Stomach (tissue), 9 donors: Measurements from ENCODE around the gene C1orf56. TPM values are rescaled to one million over a fixed set of nuclear protein-coding genes. Genes with fewer than 3 reads are reported as not detected.
"Not testable (repeated sequence)": the region's sequence is repeated elsewhere in the genome, so short reads cannot be mapped to it uniquely, and the experiment has no call there.

Experiments
- DNase-seq, 2 donors: peaks; one replicate each; pipeline versions ENCODE4 v3.0.0 to v3.0.0-alpha.2; 2013 to 2019
- H3K27ac ChIP-seq, 5 donors: fragments of 200-600 bp in 4 of 5; sonication (generic) in 4 of 5; one replicate each; pipeline ENCODE4 v1.5.1; 2013 to 2019; ENCODE audit warnings: mild to moderate bottlenecking in 1 of 5, moderate library complexity in 1 of 5
- H3K27me3 ChIP-seq, 3 donors: fragments of 200-600 bp; sonication (generic); one replicate each; pipeline ENCODE4 v1.5.1; 2017 to 2019; ENCODE audit warnings: mixed run types in 1 of 3
- H3K36me3 ChIP-seq, 4 donors: fragments of 200-600 bp; sonication (generic); 1 replicate in 3 of 4; 2 replicates in 1 of 4; pipeline ENCODE4 v1.5.1; 2016 to 2019
- H3K4me1 ChIP-seq, 4 donors: fragments of 200-600 bp; sonication (generic); one replicate each; pipeline ENCODE4 v1.5.1; 2016 to 2019
- H3K4me3 ChIP-seq, 4 donors: fragments of 200-600 bp; sonication (generic) in 3 of 4; one replicate each; pipeline ENCODE4 v1.5.1; 2016 to 2019; ENCODE audit warnings: mild to moderate bottlenecking in 1 of 4
- H3K9me3 ChIP-seq, 4 donors: fragments of 200-600 bp; sonication (generic); one replicate each; pipeline ENCODE4 v1.5.1; 2016 to 2019
- EP300 ChIP-seq: sonication (generic); formaldehyde crosslinking; IDR thresholded peaks from one replicate; pipeline ENCODE4 v1.6.1; 2017; ENCODE audit warnings: antibody characterized with exemption
- POLR2A ChIP-seq, 4 donors: fragments of 450-650 bp; IDR thresholded peaks; one replicate each; pipeline ENCODE4 v1.6.1; 2016; ENCODE audit warnings: antibody characterized with exemption in 4 of 4, control low read depth in 2 of 4, mild to moderate bottlenecking in 1 of 4, moderate library complexity in 1 of 4
- POLR2AphosphoS5 ChIP-seq, 3 donors: sonication (generic); formaldehyde crosslinking; IDR thresholded peaks; one replicate each; pipeline ENCODE4 v1.6.1; 2016; ENCODE audit warnings: antibody characterized with exemption in 3 of 3
- WGBS, 5 donors: extraction: QIAGEN DNeasy Blood & Tissue Kit in 3 of 5; methylation state at CpG; one replicate each; pipeline versions ENCODE4 v1.1.5 to v1.1.7; 2013 to 2018; 5-methylcytosine and 5-hydroxymethylcytosine counted together
- intact Hi-C: fragments of 100-400 bp; cut with DNase I; formaldehyde crosslinking; loops from one replicate; pipeline ENCODE4 v1.15.1; 2023; ENCODE audit warnings: low total_unique reads
- polyA plus RNA-seq, 3 donors: library from polyadenylated mRNA; stranded (reverse); fragments of 200-250 nt; gene quantifications; one replicate each; pipeline ENCODE4 v1.2.3, GENCODE V29; 2013
- total RNA-seq, 5 donors: library from RNA; depleted of rRNA; stranded (reverse); fragments of >200 nt; gene quantifications; one replicate each; pipeline versions ENCODE4 v1.1.0 to v1.2.3, GENCODE V29; 2014 to 2016
- TF ChIP-seq, protein P1 (sequence below), 7 experiments: fragments of 450-650 bp in 4 of 7; fragments of 200-600 bp in 3 of 7; sonication (generic) in 3 of 7; IDR thresholded peaks; one replicate each; pipeline ENCODE4 v1.5.1; 2016 to 2019; ENCODE audit warnings: antibody characterized with exemption in 7 of 7, control low read depth in 2 of 7, mild to moderate bottlenecking in 1 of 7
- donor health status: healthy with polysubstance abuse.
- donor health status: Bipolar disorder and iron deficiency.
- donor health status: healthy.

Gene C1orf56
- total and polyA plus RNA-seq, 8 donors, result 0.73 to 6.4 (median 3.0) TPM

DNA sequence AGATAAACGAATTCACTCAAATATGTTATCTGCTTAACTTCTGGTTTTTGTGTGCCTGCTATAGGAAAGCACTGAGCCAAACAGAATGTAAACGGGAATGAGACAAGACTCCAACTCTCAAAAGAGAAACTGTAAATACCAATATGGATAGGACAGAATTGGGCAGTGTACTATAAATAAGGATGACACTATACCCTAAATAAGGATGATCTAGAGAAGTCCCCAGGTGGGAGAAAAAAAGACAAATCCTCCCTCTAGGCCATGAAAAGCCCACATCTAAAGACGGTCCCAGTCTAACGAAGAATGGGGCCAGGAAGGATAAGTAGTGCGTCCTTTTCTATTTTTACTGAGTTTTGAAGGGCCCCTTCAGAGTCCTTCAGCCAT, 21.5 kb downstream of the C1orf56 start:
- Histone ChIP-seq H3K27ac (peak overlapping the region in 4 of 5 donors; percentile 98 to 99 (median 99)), H3K27me3 (no peaks in the 10 kb centered on the region), H3K4me3 (no peak overlapping the region), H3K9me3 (no peaks in the 10 kb centered on the region), H3K36me3 (peaks cover 0 to 5% (median 3%) of the 10 kb centered on the region in 4 donors), H3K4me1 (peaks cover 12 to 29% (median 20%) of the 10 kb centered on the region in 4 donors)
- intact Hi-C loops, result no loop called here
- 63 to 73% (median 66%) methylated on average over 5 of the region's 5 CpGs for WGBS, 5 donors
- no peak for TF ChIP-seq EP300
- TF ChIP-seq POLR2AphosphoS5 (IDR thresholded peaks at IDR 0.05), result no peak
- DNase-seq, result no peak

DNA sequence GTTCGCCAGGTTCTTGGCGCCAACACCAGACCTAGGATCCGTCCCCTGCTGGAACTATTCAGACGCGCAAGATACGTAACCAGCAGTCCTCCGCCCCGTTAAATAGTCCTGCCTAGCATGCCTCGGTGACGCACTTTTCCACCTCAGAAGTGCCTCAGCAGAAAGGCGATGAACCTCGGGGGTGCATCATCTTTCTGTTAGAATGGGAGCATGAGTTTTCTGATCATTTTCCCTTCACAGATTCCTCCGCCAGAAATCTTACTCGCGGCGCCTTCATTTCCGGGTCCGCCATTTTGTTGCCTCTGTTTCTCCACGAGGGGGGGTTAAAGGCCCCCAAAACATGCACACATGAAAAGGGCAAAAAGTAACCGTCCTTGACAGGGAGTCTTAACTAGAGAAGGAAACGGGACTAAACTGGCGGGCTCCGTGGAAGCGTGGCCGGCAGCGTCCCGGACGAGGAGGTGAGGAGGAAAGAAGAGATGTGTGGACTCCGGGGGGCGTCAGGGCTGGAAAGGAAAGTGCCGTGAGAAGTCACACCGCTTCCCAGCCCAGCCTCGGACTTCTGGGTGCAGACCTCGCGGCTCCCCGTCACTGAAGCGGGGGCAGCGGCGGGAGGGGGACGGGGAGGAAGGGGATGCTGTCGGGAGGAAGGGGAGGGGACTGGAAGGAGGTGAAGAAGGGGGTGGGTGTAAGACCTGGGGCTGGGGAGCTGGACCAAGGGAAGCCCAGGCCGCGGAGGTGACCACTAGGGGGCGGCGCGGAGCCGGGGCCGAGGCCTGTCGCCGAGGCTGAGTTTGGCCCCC, 23.1 kb downstream of the C1orf56 start, which contains the start of gene GABPB2:
TSS of gene GABPB2 (plus strand) at position 288 of the 803 bp plus-strand sequence. CDS start 17,429 bp downstream, outside the sequence.
- H3K36me3 ChIP-seq, result peaks cover 0 to 14% (median 12%) of the 10 kb centered on the region in 4 donors
- H3K9me3 ChIP-seq, result no peaks in the 10 kb centered on the region
- TF ChIP-seq EP300 (peak; percentile 40), POLR2A (IDR thresholded peaks at IDR 0.05) (peak in 1 of 4 donors; percentile 85), POLR2AphosphoS5 (IDR thresholded peaks at IDR 0.05) (peak; percentile 23 to 92 (median 90))
- TF ChIP-seq, protein P1, sequence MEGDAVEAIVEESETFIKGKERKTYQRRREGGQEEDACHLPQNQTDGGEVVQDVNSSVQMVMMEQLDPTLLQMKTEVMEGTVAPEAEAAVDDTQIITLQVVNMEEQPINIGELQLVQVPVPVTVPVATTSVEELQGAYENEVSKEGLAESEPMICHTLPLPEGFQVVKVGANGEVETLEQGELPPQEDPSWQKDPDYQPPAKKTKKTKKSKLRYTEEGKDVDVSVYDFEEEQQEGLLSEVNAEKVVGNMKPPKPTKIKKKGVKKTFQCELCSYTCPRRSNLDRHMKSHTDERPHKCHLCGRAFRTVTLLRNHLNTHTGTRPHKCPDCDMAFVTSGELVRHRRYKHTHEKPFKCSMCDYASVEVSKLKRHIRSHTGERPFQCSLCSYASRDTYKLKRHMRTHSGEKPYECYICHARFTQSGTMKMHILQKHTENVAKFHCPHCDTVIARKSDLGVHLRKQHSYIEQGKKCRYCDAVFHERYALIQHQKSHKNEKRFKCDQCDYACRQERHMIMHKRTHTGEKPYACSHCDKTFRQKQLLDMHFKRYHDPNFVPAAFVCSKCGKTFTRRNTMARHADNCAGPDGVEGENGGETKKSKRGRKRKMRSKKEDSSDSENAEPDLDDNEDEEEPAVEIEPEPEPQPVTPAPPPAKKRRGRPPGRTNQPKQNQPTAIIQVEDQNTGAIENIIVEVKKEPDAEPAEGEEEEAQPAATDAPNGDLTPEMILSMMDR (IDR thresholded peaks at IDR 0.05), result peak in 5 of 7 experiments; percentile 63 to 94 (median 91)
- H3K4me3 ChIP-seq, result peak within 1 kb of the TSS; percentile 64 to 83 (median 76)
- H3K27me3 ChIP-seq, result no peaks in the 10 kb centered on the region
- peak within 1 kb of the TSS; percentile 97 to 99 (median 99) for H3K27ac ChIP-seq
- WGBS, 5 donors, result 0 to 1% (median 0%) methylated on average over 44 to 50 of the region's 50 CpGs
- H3K4me1 ChIP-seq, result peaks cover 12 to 29% (median 20%) of the 10 kb centered on the region in 4 donors
- peak; percentile 92 to 97 for DNase-seq
- intact Hi-C loops, result no loop called here

DNA sequence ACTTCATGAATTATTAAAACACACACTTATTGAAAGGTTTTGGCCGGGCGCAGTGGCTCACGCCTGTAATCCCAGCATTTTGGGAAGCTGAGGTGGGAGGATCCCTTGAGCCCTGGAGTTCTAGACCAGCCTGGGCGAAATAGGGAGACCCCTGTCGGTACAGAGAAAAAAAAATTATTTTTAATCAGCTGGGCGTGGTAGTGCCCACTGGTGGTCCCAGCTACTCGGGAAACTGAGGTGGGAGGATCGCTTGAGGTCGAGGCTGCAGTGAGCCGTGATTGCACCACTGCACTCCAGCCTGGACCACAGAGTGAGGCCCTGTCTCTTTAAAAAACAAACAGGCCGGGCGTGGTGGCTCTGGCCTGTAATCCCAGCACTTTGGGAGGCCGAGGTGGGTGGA, 24.7 kb downstream of the C1orf56 start:
- peak overlapping the region in 4 of 5 donors; percentile 98 to 99 (median 99) for H3K27ac ChIP-seq
- H3K36me3 ChIP-seq, result peaks cover 0 to 14% (median 12%) of the 10 kb centered on the region in 4 donors
- intact Hi-C loops, result no loop called here
- WGBS, 5 donors, result 71 to 78% (median 73%) methylated on average over 13 of the region's 13 CpGs
- no peaks in the 10 kb centered on the region for H3K27me3 ChIP-seq
- TF ChIP-seq, protein P1 (IDR thresholded peaks at IDR 0.05), result no peak
- no peak for TF ChIP-seq POLR2AphosphoS5 (IDR thresholded peaks at IDR 0.05)
- TF ChIP-seq EP300, result no peak
- no peak for TF ChIP-seq POLR2A (IDR thresholded peaks at IDR 0.05)
- no peak for DNase-seq
- H3K4me1 ChIP-seq, result peaks cover 12 to 29% (median 20%) of the 10 kb centered on the region in 4 donors
- H3K9me3 ChIP-seq, result no peaks in the 10 kb centered on the region
- H3K4me3 ChIP-seq, result no peak overlapping the region

DNA sequence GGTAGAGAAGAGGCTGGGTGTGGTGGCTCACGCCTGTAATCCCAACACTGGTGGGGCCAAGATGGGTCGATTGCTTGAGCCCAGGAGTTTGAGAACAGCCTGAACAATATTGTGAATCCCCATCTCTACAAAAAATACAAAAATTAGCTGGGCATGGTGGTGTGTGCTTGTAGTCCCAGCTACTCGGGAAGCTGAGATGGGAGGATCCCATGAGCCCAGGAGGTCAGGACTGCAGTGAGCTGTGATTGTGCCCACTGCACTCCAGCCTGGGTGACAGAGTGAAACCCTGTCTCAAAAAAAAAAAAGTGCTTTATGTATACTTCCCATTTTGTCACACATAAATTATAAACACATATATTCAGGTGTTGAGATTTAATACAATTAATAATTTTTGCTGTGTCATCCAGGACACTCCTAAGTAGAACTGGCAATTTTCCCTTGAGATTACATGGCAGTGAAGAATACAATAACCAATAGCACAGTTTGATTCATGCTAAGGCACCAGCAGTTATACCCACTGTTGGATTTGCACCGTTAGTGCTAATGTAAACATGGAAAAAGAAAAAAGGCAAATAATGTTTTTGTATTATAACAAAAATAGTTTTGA, 38.5 kb downstream of the C1orf56 start:
- H3K27me3 ChIP-seq, result no peaks in the 10 kb centered on the region
- intact Hi-C loops, result no loop called here
- TF ChIP-seq EP300 (no peak), POLR2AphosphoS5 (IDR thresholded peaks at IDR 0.05) (no peak), POLR2A (IDR thresholded peaks at IDR 0.05) (no peak)
- TF ChIP-seq, protein P1 (IDR thresholded peaks at IDR 0.05), result no peak
- peaks cover 0 to 3% (median 0%) of the 10 kb centered on the region in 4 donors for H3K4me1 ChIP-seq
- DNase-seq, result no peak
- peaks cover 0 to 21% (median 14%) of the 10 kb centered on the region in 4 donors for H3K36me3 ChIP-seq
- H3K4me3 ChIP-seq, result no peak overlapping the region
- WGBS, 5 donors, result 67 to 73% (median 70%) methylated on average over 4 of the region's 4 CpGs
- no peak overlapping the region for H3K27ac ChIP-seq
- no peaks in the 10 kb centered on the region for H3K9me3 ChIP-seq

DNA sequence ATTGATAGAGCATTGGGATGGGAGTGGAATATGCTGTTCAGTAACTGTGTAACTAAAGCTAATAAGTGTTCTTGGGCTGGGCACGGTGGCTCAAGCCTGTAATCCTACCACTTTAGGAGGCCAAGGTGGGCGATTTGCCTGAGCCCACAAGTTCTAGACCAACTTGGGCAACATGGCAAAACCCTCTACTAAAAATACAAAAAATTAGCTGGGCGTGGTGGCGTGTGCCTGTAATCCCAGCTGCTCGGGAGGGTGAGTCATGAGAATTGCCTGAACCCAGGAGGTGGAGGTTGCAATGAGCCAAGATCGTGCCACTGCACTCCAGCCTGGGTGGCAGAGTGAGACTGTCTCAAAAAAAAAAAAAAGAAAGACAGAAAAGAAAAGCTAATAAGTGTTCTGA, 49.9 kb downstream of the C1orf56 start:
- DNase-seq, H3K4me1 ChIP-seq, H3K27ac ChIP-seq, H3K9me3 ChIP-seq, H3K27me3 ChIP-seq, H3K4me3 ChIP-seq: not testable (repeated sequence)
- intact Hi-C loops, result loop anchor here (10.0 kb wide), 1 partner anchor 57 kb away; the partner anchor contains the start of gene TNFAIP8L2
- WGBS, 5 donors, result 75 to 86% (median 81%) methylated on average over 6 of the region's 6 CpGs
- peaks cover 0 to 38% (median 26%) of the 10 kb centered on the region in 4 donors for H3K36me3 ChIP-seq
